Activated T-cell treated with anti-CD3 and anti-CD28 coated beads, Interleukin-2, amount 50 U/mL, for 24 hours (primary cell): ENCODE results near the gene SF1.

Experiments used
- DNase-seq: peaks from one replicate; pipeline ENCODE4 v3.0.0-alpha.2; 2020
- H3K27ac Mint-ChIP-seq: 2 replicates; pipeline ENCODE4 v1.8.0; 2020; ENCODE audit warnings: mild to moderate bottlenecking, mixed read lengths
- H3K27me3 Mint-ChIP-seq: 2 replicates; pipeline ENCODE4 v1.8.0; 2020; ENCODE audit warnings: mixed read lengths
- H3K36me3 Mint-ChIP-seq: 2 replicates; pipeline ENCODE4 v1.8.0; 2020; ENCODE audit warnings: low read depth, mixed read lengths
- H3K4me1 Mint-ChIP-seq: 2 replicates; pipeline ENCODE4 v1.8.0; 2020; ENCODE audit warnings: low read depth, mixed read lengths
- H3K4me3 Mint-ChIP-seq: 2 replicates; pipeline ENCODE4 v1.8.0; 2020; ENCODE audit warnings: mild to moderate bottlenecking, moderate library complexity, mixed read lengths
- H3K9me3 Mint-ChIP-seq: 2 replicates; pipeline ENCODE4 v1.8.0; 2020; ENCODE audit warnings: mixed read lengths

SF1 gene

DNA sequence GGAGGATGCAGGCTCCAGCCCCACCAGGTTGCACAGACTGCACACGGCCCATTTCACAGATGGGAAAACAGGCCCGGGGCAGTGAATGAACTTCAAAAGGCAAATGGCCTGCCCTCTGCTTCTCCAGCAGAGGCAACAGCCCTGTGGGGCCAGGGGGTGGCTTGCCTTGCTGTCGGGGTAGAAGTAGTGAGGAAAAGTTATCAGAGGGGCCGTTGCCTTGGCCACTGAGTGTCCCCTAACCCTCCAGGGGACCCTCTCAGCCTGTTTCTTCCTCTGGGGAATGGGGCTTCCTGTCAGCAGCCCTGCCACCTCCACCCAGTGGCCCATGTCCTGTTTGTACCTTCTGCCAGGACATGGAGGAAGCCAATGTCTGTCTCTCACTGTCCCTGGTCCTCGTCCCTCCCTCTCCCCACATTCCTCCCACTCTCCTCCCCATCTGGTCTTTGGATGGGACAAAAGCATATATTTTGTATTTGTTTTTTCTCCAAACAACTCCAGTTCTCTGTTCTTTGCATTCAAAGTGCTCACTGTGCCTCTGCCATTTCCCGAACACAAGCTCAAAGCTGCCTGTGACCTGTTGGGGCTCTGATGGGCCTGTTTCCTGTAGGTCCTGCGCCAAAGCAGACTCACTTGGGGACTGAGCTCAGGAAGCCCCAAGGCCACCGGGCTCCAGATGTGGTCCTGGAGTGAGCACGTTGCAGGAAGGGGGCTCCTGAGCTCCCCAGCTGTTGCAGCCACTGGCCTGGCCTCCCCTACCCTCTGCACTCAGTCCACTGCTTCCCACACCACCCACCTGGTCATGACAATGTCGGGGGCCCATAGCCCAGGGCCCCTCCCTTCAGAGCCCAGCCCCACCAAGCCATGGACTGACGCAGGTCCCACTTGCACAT, 15.2 kb upstream of the SF1 start:
- DNase-seq, result no peak
- Mint-ChIP-seq H3K36me3 (peaks cover 78% of the 10 kb centered on the region), H3K4me1 (peaks cover 19% of the 10 kb centered on the region), H3K27me3 (no peaks in the 10 kb centered on the region), H3K9me3 (no peaks in the 10 kb centered on the region), H3K27ac (peak overlapping the region; percentile 77), H3K4me3 (no peak overlapping the region)

DNA sequence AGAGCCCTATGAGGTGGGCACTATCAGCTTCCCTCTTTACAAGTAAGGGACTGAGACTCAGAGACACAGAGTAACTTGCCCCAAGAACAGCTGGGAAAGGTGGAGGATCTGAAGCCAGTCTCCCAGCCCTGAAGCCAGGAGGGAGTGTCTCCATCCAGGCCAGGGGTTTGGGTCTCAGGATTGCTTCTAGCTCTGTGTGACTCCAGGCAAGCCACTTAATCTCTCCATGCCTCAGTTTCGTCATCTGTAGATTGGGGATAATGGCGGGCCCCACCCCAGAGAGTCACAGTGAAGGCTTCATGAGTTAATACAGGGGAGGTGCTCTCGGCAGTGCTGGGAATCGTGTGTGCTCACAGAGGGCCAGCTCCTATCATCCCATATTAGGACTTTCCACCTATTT, 14.1 kb upstream of the SF1 start:
- Mint-ChIP-seq H3K36me3 (peaks cover 75% of the 10 kb centered on the region), H3K27me3 (no peaks in the 10 kb centered on the region)

GRCh38 chr11:64791781-64792291, 13.5 kb upstream of the SF1 start:
- Mint-ChIP-seq H3K27ac (no peak overlapping the region), H3K36me3 (peaks cover 71% of the 10 kb centered on the region), H3K4me1 (peaks cover 24% of the 10 kb centered on the region), H3K4me3 (no peak overlapping the region), H3K27me3 (no peaks in the 10 kb centered on the region), H3K9me3 (no peaks in the 10 kb centered on the region)
- no peak for DNase-seq

More for the DNA sequence above, 14.1 kb upstream of the SF1 start:
- Mint-ChIP-seq H3K27ac (no peak overlapping the region), H3K4me3 (no peak overlapping the region), H3K9me3 (no peaks in the 10 kb centered on the region), H3K4me1 (peaks cover 23% of the 10 kb centered on the region)
- DNase-seq, result no peak

DNA sequence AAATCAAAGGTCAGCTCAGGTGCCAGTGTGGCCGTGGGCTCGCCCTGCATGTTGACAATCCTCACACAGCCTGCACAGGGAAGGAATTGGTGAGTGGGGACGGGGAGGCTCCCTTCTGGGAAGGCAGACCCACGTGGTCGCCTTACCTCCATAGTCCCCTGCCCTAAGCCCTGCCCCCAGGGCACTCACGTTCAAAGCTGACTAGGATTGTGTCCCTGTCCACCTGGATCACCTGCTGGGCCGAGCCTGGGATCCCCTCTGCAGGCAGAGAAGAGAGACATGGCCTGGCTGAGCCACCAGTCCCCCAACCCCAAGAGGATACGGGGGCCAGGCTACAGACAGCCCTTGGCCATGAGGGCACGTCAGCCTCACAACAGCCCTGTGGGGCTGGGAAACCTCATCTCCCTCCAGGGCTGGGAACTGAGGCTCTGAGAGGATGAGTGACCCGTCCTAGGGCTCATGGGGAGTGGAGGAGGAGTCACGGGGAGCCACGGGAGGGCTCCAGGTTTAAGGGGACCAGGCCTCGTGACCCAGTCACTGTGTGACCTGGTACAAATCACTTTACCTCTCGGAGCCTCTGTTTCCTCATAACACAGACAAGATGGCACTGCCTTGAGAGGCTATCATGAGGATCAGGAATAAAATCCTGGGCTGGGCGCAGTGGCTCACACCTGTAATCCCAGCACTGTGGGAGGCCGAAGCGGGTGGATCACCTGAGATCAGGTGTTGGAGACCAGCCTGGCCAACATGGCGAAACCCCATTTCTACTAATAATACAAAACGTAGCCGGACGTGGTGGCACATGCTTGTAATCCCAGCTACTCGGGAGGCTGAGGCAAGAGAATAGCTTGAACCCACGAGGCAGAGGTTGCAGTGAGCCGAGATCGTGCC, 12.1 kb upstream of the SF1 start:
- Mint-ChIP-seq H3K4me3 (no peak overlapping the region), H3K36me3 (peaks cover 59% of the 10 kb centered on the region), H3K9me3 (no peaks in the 10 kb centered on the region), H3K27ac (no peak overlapping the region), H3K27me3 (no peaks in the 10 kb centered on the region), H3K4me1 (peaks cover 20% of the 10 kb centered on the region)
- no peak for DNase-seq

GRCh38 chr11:64789331-64790204, 11.2 kb upstream of the SF1 start:
- Mint-ChIP-seq H3K9me3 (no peaks in the 10 kb centered on the region), H3K4me3 (no peak overlapping the region), H3K27me3 (no peaks in the 10 kb centered on the region), H3K27ac (no peak overlapping the region), H3K36me3 (peaks cover 56% of the 10 kb centered on the region), H3K4me1 (peaks cover 19% of the 10 kb centered on the region)
- DNase-seq, result no peak

DNA sequence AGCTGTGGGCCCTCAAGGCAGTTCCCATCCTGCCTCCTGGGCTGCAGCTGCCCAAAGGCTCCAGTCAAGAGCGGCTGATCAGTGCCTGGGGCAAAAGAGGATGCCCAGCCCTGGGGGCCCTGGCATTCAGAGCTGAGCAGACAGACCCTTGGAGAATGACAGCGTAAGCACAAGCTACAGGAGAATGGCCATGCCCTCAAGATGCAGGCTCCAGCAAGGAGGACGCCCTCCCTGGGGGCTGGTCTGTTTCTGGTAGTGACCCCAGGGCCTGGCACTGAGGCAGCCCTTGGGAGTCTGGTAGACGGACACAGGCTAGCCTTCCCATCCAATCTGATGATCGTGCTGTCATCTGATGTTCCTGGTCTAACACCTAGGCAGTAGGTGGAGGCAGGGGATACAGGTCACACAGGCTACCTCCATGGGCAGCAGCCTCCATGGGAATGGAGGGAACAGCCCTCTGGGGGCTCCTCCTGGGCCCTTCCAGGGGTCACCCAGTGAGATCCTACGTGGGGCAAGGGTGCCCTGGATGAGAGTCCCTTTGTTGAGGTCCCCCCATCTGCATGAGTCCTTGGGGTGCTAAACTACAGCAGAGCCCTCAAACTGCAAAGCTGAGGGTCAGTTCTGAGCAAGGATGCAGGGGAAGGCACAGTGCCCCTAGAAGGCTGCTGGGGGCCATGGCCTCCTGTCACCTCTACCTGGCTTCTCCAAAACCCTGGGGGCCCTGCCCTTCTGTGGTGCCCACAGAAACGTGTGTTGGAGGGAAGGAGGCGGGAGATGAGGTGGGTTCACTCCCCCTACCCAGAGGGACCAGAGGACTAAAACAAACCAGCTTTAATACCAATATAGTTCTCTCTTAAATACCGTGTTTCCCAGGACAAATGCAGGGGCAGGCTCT, 10.2 kb upstream of the SF1 start:
- Mint-ChIP-seq H3K4me1 (peaks cover 10% of the 10 kb centered on the region), H3K27ac (no peak overlapping the region), H3K27me3 (no peaks in the 10 kb centered on the region), H3K4me3 (no peak overlapping the region), H3K36me3 (peaks cover 48% of the 10 kb centered on the region), H3K9me3 (no peaks in the 10 kb centered on the region)
- no peak for DNase-seq

GRCh38 chr11:64787526-64788320, 9.4 kb upstream of the SF1 start:
- H3K27ac Mint-ChIP-seq, result peak overlapping the region; percentile 47

DNA sequence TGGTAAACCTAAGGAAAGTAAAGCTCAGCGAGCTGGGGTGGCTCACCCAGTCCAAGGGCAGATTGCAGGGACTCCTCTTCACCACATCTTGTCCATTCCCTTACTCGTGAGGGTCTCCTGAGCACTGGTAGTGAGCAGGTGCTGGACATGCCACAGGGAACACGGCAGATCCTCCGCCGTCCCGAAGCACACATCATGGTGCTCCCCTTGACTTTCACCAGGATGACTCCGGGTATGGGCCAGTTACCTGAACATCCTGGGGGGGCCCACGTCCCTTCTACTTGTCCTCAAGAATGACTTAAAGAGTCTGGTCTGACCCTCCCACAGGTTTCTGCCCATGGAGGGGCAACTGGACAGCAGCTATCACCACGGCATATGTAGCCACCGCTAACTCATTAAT, 8.0 kb upstream of the SF1 start:
- no peak for DNase-seq
- Mint-ChIP-seq H3K9me3 (no peaks in the 10 kb centered on the region), H3K27ac (no peak overlapping the region), H3K27me3 (no peaks in the 10 kb centered on the region), H3K4me3 (no peak overlapping the region), H3K36me3 (peaks cover 42% of the 10 kb centered on the region), H3K4me1 (peaks cover 9% of the 10 kb centered on the region)

More at GRCh38 chr11:64787526-64788320, 9.4 kb upstream of the SF1 start:
- Mint-ChIP-seq H3K36me3 (peaks cover 45% of the 10 kb centered on the region), H3K4me1 (peaks cover 8% of the 10 kb centered on the region), H3K4me3 (no peak overlapping the region), H3K9me3 (no peaks in the 10 kb centered on the region), H3K27me3 (no peaks in the 10 kb centered on the region)
- DNase-seq, result peak; percentile 73

DNA sequence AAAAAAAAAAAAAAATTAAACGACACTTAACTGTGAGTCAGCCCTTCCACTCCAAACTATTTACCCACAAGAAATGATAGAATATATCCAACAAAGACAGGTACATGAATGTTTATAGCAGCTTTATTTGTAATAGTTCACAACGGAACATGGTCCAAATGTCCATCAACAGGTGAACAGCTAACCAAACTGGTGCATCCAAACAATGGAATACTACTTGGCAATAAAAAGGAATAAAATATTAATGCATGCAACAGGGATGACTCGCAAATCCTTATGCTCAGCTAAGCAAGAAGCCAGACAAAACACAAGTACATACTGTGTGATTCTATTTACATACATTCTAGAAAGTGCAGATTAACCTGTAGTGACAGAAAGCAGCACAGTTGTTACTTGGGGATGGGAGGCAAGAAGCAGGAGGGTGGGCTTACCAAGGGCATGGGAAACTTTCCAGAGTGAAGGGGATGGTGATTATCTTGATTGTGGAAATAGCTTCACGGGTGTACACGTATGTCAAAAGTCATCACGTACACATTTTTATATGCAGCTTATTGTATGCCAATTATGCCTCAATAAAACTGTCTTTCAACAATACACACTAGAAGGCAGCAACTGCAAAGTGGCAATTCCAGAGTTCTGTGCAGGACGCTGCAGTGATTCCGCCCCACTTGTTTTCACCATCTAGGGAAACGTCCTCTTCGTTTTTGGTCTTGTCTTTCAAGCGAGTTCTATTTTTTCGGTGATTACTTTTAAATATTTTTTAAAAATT, 6.7 kb upstream of the SF1 start:
- no peak overlapping the region for H3K4me3 Mint-ChIP-seq
- no peaks in the 10 kb centered on the region for H3K9me3 Mint-ChIP-seq
- peaks cover 45% of the 10 kb centered on the region for H3K36me3 Mint-ChIP-seq
- H3K27me3 Mint-ChIP-seq, result no peaks in the 10 kb centered on the region
- no peak for DNase-seq
- peaks cover 19% of the 10 kb centered on the region for H3K4me1 Mint-ChIP-seq
- H3K27ac Mint-ChIP-seq, result peak overlapping the region; percentile 11

DNA sequence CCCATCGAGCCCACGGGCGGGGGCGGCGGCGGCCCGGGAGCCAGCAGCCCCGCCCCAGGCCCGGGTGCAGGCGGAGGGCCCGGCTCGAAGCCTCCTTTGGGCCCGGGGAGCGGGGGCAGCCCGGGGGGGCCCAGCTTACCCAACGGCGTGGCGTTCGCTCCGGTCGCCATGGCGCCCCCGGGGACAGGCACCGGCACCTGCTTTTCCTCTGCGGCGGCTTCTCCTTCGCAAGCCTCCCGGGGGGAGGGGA, 194 bp downstream of the SF1 start:
- peaks cover 73% of the 10 kb centered on the region for H3K36me3 Mint-ChIP-seq
- DNase-seq, result no peak
- peak overlapping the region; percentile 88 for H3K4me3 Mint-ChIP-seq
- H3K9me3 Mint-ChIP-seq, result no peaks in the 10 kb centered on the region
- H3K4me1 Mint-ChIP-seq, result peaks cover 59% of the 10 kb centered on the region
- peak overlapping the region; percentile 98 for H3K27ac Mint-ChIP-seq
- no peaks in the 10 kb centered on the region for H3K27me3 Mint-ChIP-seq

DNA sequence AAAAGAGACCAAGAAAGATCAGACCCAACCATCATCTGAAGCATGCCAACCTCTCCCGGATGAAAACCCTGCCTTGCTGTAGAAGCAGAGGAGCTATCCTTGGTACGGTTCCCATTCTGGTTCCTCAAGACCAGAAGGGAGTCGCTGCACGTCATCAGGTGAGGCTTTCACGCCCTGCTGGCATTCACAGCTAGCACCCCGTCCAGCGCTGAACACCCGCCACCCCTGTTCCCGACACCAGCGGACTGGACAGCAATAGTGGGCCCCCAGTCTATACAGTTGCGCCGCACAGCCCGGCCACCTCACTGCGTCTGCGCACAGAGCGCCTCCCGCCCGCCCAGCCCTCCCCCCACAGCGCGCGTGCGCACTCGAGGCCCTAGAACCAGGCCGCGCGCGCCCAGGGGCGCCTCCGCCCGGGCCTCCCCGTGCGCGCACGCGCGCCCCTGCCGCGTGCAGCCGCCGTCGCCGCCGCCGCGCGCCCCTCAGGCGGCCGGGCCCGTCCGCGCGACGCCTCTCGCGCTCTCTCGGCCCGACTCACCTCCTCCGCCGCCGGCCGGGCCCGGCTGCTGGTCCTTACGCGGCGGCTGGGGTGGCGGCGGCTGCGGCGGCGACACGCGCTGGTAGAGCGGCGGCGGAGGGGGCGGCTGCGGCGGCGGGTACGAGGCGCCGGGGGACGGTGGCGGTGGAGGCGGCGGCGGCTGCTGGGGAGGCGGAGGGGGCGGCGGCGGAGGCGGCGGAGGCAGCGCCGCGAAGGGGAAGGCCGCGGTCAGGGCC, 706 bp downstream of the SF1 start:
- peak overlapping the region; percentile 84 for H3K4me3 Mint-ChIP-seq
- no peaks in the 10 kb centered on the region for H3K9me3 Mint-ChIP-seq
- H3K27ac Mint-ChIP-seq, result peak overlapping the region; percentile 88
- H3K27me3 Mint-ChIP-seq, result no peaks in the 10 kb centered on the region
- DNase-seq, result peak; percentile 87
- peaks cover 64% of the 10 kb centered on the region for H3K4me1 Mint-ChIP-seq
- H3K36me3 Mint-ChIP-seq, result peaks cover 77% of the 10 kb centered on the region

DNA sequence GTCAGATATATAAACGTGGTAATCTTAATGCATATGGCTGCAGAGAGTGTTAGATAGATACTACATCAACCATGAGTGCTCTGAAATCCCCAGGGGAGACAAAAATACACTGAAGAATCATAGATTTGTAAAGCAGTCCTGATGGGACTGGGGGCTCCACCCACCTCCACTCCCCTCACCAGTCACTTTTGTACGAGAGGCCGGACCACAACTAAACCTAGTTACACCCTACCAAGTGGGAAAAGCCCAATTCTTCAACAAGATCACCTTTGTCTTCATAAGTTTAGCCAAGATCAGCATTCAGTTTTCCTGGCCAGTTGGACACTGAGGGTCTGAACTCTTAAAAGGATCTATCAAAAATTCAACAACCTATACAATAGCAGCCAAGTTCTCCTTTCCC, 1.5 kb downstream of the SF1 start:
- H3K9me3 Mint-ChIP-seq, result no peaks in the 10 kb centered on the region
- H3K4me3 Mint-ChIP-seq, result peak overlapping the region; percentile 84
- H3K27ac Mint-ChIP-seq, result peak overlapping the region; percentile 88
- H3K27me3 Mint-ChIP-seq, result no peaks in the 10 kb centered on the region
- DNase-seq, result no peak
- H3K4me1 Mint-ChIP-seq, result peaks cover 71% of the 10 kb centered on the region
- H3K36me3 Mint-ChIP-seq, result peaks cover 79% of the 10 kb centered on the region
